Measurements from ENCODE around the gene CENPH.
A peak's percentile ranks its signal among the peaks of the same experiment; 100 is the strongest.
"Not testable (repeated sequence)": the region's sequence is repeated elsewhere in the genome, so short reads cannot be mapped to it uniquely, and the experiment has no call there.

Gene CENPH

GRCh38 chr5:69211200-69211599 lies 21.8 kb downstream of the CENPH start:
- no peak for DNase-seq

GRCh38 chr5:69212022-69212421 lies 22.6 kb downstream of the CENPH start:
- DNase-seq = no peak

- DNase-seq = no peak
These were observed 24.3 kb downstream of the CENPH start for GRCh38 chr5:69213513-69214215.

GRCh38 chr5:69217151-69217511 lies 27.7 kb downstream of the CENPH start:
- DNase-seq = no peak

- peak; percentile 86 to 95 (median 92) for DNase-seq
These were observed 28.5 kb downstream of the CENPH start for GRCh38 chr5:69217548-69218526.

- no peak for DNase-seq
These were observed 30.6 kb downstream of the CENPH start for GRCh38 chr5:69219939-69220338.

- DNase-seq = not testable (repeated sequence)
These were observed 31.0 kb downstream of the CENPH start for GRCh38 chr5:69220371-69220770.

- not testable (repeated sequence) for DNase-seq
These were observed 31.4 kb downstream of the CENPH start for GRCh38 chr5:69220833-69221232.

GRCh38 chr5:69224520-69224919 lies 35.1 kb downstream of the CENPH start:
- DNase-seq = no peak

- DNase-seq = no peak
These were observed 36.5 kb downstream of the CENPH start for GRCh38 chr5:69225860-69226259.

- DNase-seq = no peak
These were observed 40.8 kb downstream of the CENPH start for GRCh38 chr5:69230181-69230580.

GRCh38 chr5:69231281-69231680 lies 41.9 kb downstream of the CENPH start:
- no peak for DNase-seq

- no peak for DNase-seq
These were observed 42.5 kb downstream of the CENPH start for GRCh38 chr5:69231851-69232250.

- DNase-seq = peak; percentile 82 to 89 (median 87)
These were observed 45.3 kb downstream of the CENPH start, which contains the start of gene CDK7 for GRCh38 chr5:69234457-69235268. CDK7 (plus strand) TSS chr5:69234886; CDS start chr5:69234976, 90 bp downstream.

- DNase-seq = not testable (repeated sequence)
These were observed 47.4 kb downstream of the CENPH start for GRCh38 chr5:69236733-69237132.

- DNase-seq = no peak
These were observed 48.5 kb downstream of the CENPH start for GRCh38 chr5:69237877-69238276.

GRCh38 chr5:69238760-69239251 lies 49.4 kb downstream of the CENPH start:
- no peak for DNase-seq

GRCh38 chr5:69242215-69242927 lies 53.0 kb downstream of the CENPH start:
- DNase-seq = no peak

GRCh38 chr5:69245031-69245430 lies 55.6 kb downstream of the CENPH start:
- DNase-seq = no peak

- DNase-seq = no peak
These were observed 58.6 kb downstream of the CENPH start for GRCh38 chr5:69248019-69248418.

- DNase-seq = no peak
These were observed 61.2 kb downstream of the CENPH start for GRCh38 chr5:69250593-69250992.

GRCh38 chr5:69252437-69252836 lies 63.1 kb downstream of the CENPH start:
- no peak for DNase-seq
